K562 (cell line): ENCODE measurements around the gene LONRF3. TPM values are rescaled to one million over a fixed set of nuclear protein-coding genes. Genes with fewer than 3 reads are reported as not detected.

Experiments
- ATAC-seq: fragments of 200-7000 bp; cut with Tn5 transposase; 3 replicates; pipeline ENCODE4 v1.9.1; 2020; ENCODE audit warnings: moderate library complexity
- BruUV-seq: library from RNA; stranded (reverse); fragments of 400-500 nt; replicated peaks from 2 replicates; lab custom pipeline; 2021; lab: Mats Ljungman, UMichigan
- CTCF ChIA-PET: fragments of 300-600 bp; formaldehyde crosslinking; extraction: SDS; loops from one replicate; lab custom pipeline; 2021; ENCODE audit warnings: low intra/inter-chr PET ratio; lab: Yijun Ruan, JAX
- POLR2A ChIA-PET: fragments of 300-600, 350-650 bp; sonication (Branson Sonifier 250); formaldehyde crosslinking; extraction: SDS; loops from one replicate; lab custom pipeline; 2021; ENCODE audit warnings: antibody characterized with exemption, inconsistent platforms; lab: Yijun Ruan, JAX
- DNase-seq, 4 experiments: peaks; one replicate each; pipeline versions ENCODE4 v3.0.0 to v3.0.0-alpha.2; 2011 to 2018; ENCODE audit warnings: low spot score in 3 of 4, mixed read lengths in 3 of 4; ENCODE audit errors: extremely low read depth in 1 of 4
- FAIRE-seq: peaks from 2 replicates; lab custom pipeline; 2011; peaks lifted over from hg19 to GRCh38; lab: Jason Lieb, UNC
- H2AFZ ChIP-seq: 2 replicates; pipeline ENCODE4 v1.6.0; 2011; ENCODE audit warnings: low read depth, low read length, control low read depth, inconsistent platforms
- H3K27ac ChIP-seq: fragments of 200-600 bp; 3 replicates; pipeline ENCODE4 v1.8.0; 2011; ENCODE audit warnings: low read depth, mild to moderate bottlenecking, control low read depth, inconsistent platforms, low read length, moderate library complexity, mixed read lengths; ENCODE audit errors: extremely low read depth
- H3K27me3 ChIP-seq, 2 experiments: fragments of 300-600 bp in 1 of 2; 2 replicates in 1 of 2; 3 replicates in 1 of 2; pipeline versions ENCODE4 v1.6.0 to v1.8.0; 2011; ENCODE audit warnings: inconsistent platforms in 2 of 2, low read length in 2 of 2, mild to moderate bottlenecking in 1 of 2, mixed read lengths in 1 of 2, moderate library complexity in 1 of 2; ENCODE audit not compliant: control insufficient read depth in 2 of 2, insufficient read depth in 2 of 2
- H3K36me3 ChIP-seq: fragments of 300-600 bp; 3 replicates; pipeline ENCODE4 v1.8.0; 2011; ENCODE audit warnings: mild to moderate bottlenecking, low read length, inconsistent platforms; ENCODE audit not compliant: control insufficient read depth, insufficient read depth
- H3K4me1 ChIP-seq, 2 experiments: fragments of 200-600 bp in 1 of 2; replicated peaks in 1 of 2; 2 replicates in 1 of 2; 3 replicates in 1 of 2; pipeline versions ENCODE4 v1.5.1 to v1.8.0; 2011; ENCODE audit warnings: inconsistent platforms in 2 of 2, low read length in 2 of 2, mild to moderate bottlenecking in 1 of 2, mixed read lengths in 1 of 2, moderate library complexity in 1 of 2; ENCODE audit not compliant: control insufficient read depth in 2 of 2, insufficient read depth in 2 of 2
- H3K4me2 ChIP-seq: 2 replicates; pipeline ENCODE4 v1.6.1; 2011; ENCODE audit warnings: low read length, control low read depth, inconsistent platforms, mixed read lengths; ENCODE audit not compliant: insufficient read depth
- H3K4me3 ChIP-seq: fragments of 200-600 bp; sonication (generic), shearing (Covaris generic); 2 replicates; pipeline ENCODE4 v1.5.1; 2016; ENCODE audit warnings: control low read depth, inconsistent platforms
- H3K79me2 ChIP-seq: fragments of 200-600 bp; 3 replicates; pipeline ENCODE4 v1.8.0; 2011; ENCODE audit warnings: low read length, inconsistent platforms; ENCODE audit not compliant: control insufficient read depth, insufficient read depth
- H3K9ac ChIP-seq, 2 experiments: 2 replicates each; pipeline versions ENCODE4 v1.6.0 to v1.6.1; 2011; ENCODE audit warnings: low read depth in 2 of 2, low read length in 2 of 2, control low read depth in 1 of 2, inconsistent platforms in 1 of 2, mild to moderate bottlenecking in 1 of 2, mixed read lengths in 1 of 2; ENCODE audit not compliant: insufficient read depth in 1 of 2
- H3K9me1 ChIP-seq: one replicate; pipeline ENCODE4 v1.6.0; 2011; ENCODE audit warnings: inconsistent platforms, mild to moderate bottlenecking, low read length, moderate library complexity; ENCODE audit not compliant: control insufficient read depth, insufficient read depth
- H3K9me3 ChIP-seq: replicated peaks from 2 replicates; pipeline ENCODE4 v1.5.1; 2011; ENCODE audit warnings: low read depth, low read length, inconsistent platforms; ENCODE audit not compliant: control insufficient read depth, insufficient read depth
- H4K20me1 ChIP-seq: replicated peaks from 2 replicates; pipeline ENCODE4 v1.6.1; 2011; ENCODE audit warnings: low read length, inconsistent platforms, mixed read lengths; ENCODE audit not compliant: control insufficient read depth, insufficient read depth
- ASH1L ChIP-seq: fragments of 450-650 bp; IDR thresholded peaks from 2 replicates; pipeline ENCODE4 v1.6.1; 2018; ENCODE audit warnings: borderline replicate concordance, mild to moderate bottlenecking, low read depth; ENCODE audit not compliant: partially characterized antibody
- ELK1 ChIP-seq: sonication (generic); formaldehyde crosslinking; IDR thresholded peaks from 2 replicates; pipeline ENCODE4 v1.8.1; 2022; ENCODE audit warnings: missing genetic modification reagents
- POLR3A ChIP-seq: IDR thresholded peaks from 2 replicates; pipeline ENCODE4 v1.6.1; 2011; ENCODE audit warnings: borderline replicate concordance, mild to moderate bottlenecking, moderate library complexity; ENCODE audit not compliant: insufficient read length, insufficient read depth; ENCODE audit errors: extremely low read depth
- TEAD1 ChIP-seq, 2 experiments: fragments of 450-650 bp in 1 of 2; sonication (generic) in 1 of 2; formaldehyde crosslinking; IDR thresholded peaks; 2 replicates each; pipeline versions ENCODE4 v1.4.0 to v1.8.0; 2020 to 2022; ENCODE audit warnings: mild to moderate bottlenecking in 2 of 2, missing genetic modification reagents in 1 of 2
- UBTF ChIP-seq, 2 experiments: IDR thresholded peaks; 2 replicates each; pipeline ENCODE4 v1.6.1; 2012; ENCODE audit warnings: improper control_type of control experiment in 2 of 2, low read depth in 2 of 2, low read length in 2 of 2, borderline replicate concordance in 1 of 2
- ZBTB33 ChIP-seq: sonication (generic); formaldehyde crosslinking; IDR thresholded peaks from 2 replicates; pipeline ENCODE4 v1.8.1; 2023; ENCODE audit warnings: mild to moderate bottlenecking, missing genetic modification reagents
- ZNF512 ChIP-seq: IDR thresholded peaks from 2 replicates; pipeline ENCODE4 v1.6.1; 2016; ENCODE audit warnings: missing genetic modification characterization, missing compliant biosample characterization
- ZNF518B ChIP-seq: fragments of 250-450 bp; sonication (Bioruptor Pico); IDR thresholded peaks from 2 replicates; pipeline ENCODE4 v1.5.0; 2021; ENCODE audit warnings: mild to moderate bottlenecking, moderate library complexity
- WGBS: fragments of 100-300 bp; shearing (Covaris generic); methylation state at CpG from one replicate; pipeline ENCODE4 v1.1.6; 2016; ENCODE audit warnings: low coverage, mixed read lengths; ENCODE audit not compliant: insufficient coverage; ENCODE audit errors: missing lambda C conversion rate; 5-methylcytosine and 5-hydroxymethylcytosine counted together
- in situ Hi-C: fragments of 300-500 bp; cut with MboI; formaldehyde crosslinking; loops from 4 replicates; pipeline ENCODE4 v1.15.0; 2018; ENCODE audit warnings: inconsistent platforms, mixed read lengths
- intact Hi-C: fragments of 100-400 bp; cut with micrococcal nuclease; formaldehyde crosslinking; loops from 2 replicates; pipeline ENCODE4 v1.14.2; 2022
- polyA plus RNA-seq, 8 experiments: library from polyadenylated mRNA; depleted of rRNA in 4 of 8; stranded (reverse) in 5 of 8; unstranded in 3 of 8; fragments of >200 nt; fragmentation: Nextera tagmentation in 2 of 8; fragmentation: Illumina TruSeq in 1 of 8; extraction: Ambion mirVana in 2 of 8; extraction: Trizol in 1 of 8; gene quantifications; 2 replicates each; pipeline versions ENCODE4 v1.2.1 to v1.2.3, GENCODE V29; 2011 to 2014; ENCODE audit warnings: inconsistent platforms in 1 of 8, missing spikeins in 1 of 8
- total RNA-seq, 7 experiments: library from RNA; depleted of rRNA in 6 of 7; stranded (reverse); fragments of >200 nt in 6 of 7; fragmentation: Illumina TruSeq in 2 of 7; extraction: Trizol in 2 of 7; gene quantifications; 2 replicates each; pipeline versions ENCODE4 v1.2.1 to v1.2.3, GENCODE V29; 2011 to 2021; ENCODE audit warnings: low replicate concordance in 1 of 7

The LONRF3 gene
- total and polyA plus RNA-seq, 9 of the 15 experiments (the other 6 are each of a cell fraction or from before 2014, with no cell fraction given): 1.3 to 22.0 (median 8.7) TPM

- in situ Hi-C loops: no loop called here
- H3K9me1 ChIP-seq: no peaks in the 10 kb centered on the region
- ATAC-seq (no peak), FAIRE-seq (no peak)
- H3K9ac ChIP-seq: no peak overlapping the region
- H4K20me1 ChIP-seq: no peaks in the 10 kb centered on the region
- CTCF ChIA-PET: no interaction called here
- no peak overlapping the region for H3K4me3 ChIP-seq
- peaks cover 11% of the 10 kb centered on the region; the same call in 1 of the 3 replicates for H3K36me3 ChIP-seq
- BruUV-seq: no TSS peak
- no peaks in the 10 kb centered on the region for H3K9me3 ChIP-seq
- TF ChIP-seq ASH1L (no peak), UBTF (IDR thresholded peaks at IDR 0.05; ENCODE audit: borderline replicate concordance in 1 of 2, low read depth in 2 of 2, low read length in 2 of 2) (no peak), ELK1 (CRISPR knock-in tag) (no peak), ZNF518B (CRISPR knock-in tag) (no peak), ZBTB33 (CRISPR knock-in tag) (peak; percentile 65), ZNF512 (tag) (no peak), TEAD1 (CRISPR knock-in tag; IDR thresholded peaks at IDR 0.05) (no peak), POLR3A (no peak)
- TF ChIP-seq, all 486 proteins: peak for 1
- DNase-seq: no peak
- 0 out of 2 replicates have a peak overlapping the region, but pooled peaks have one; percentile 81 for H3K4me2 ChIP-seq
- POLR2A ChIA-PET: no interaction called here
- intact Hi-C loops: no loop called here
- H3K79me2 ChIP-seq: peaks cover 38% of the 10 kb centered on the region
- WGBS: 81% methylated on average over 21 of the region's 43 CpGs
- peaks cover 0 to 5% of the 10 kb centered on the region in 2 experiments; a peak in 1 of 5 replicates for H3K27me3 ChIP-seq
- no peak overlapping the region for H2AFZ ChIP-seq
- no peak overlapping the region for H3K27ac ChIP-seq
- peaks cover 5 to 38% of the 10 kb centered on the region in 2 experiments; a peak in 3 of 5 replicates for H3K4me1 ChIP-seq
Measured at GRCh38 chrX:118973389-118974087, 880 bp upstream of the LONRF3 start.
